ENCODE results near the gene OR4M2. TPM values are rescaled to one million over a fixed set of nuclear protein-coding genes. Genes with fewer than 3 reads are reported as not detected.

The OR4M2 gene
- not detected in 2 replicates for total RNA-seq

DNA sequence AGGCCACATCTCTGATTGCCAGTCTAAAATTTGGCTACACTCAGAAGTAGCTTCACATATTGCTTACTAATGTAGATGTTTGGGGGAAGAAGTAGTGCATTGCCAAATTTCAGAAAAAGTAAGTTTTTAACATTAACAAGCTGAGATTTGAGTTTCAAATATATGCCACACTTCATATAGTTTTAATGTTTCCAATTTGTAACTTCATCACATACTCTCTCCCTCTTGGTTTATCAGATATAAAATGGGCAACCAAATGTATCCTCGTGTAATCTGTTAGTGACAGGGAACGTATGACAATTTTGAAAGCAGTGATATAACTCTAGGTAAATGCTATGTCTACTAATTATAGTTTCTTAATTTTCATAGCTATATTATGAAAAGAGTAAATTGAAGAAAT lies at the start of gene OR4M2:
TSS of gene OR4M2 (plus strand) at position 301 of the 400 bp plus-strand sequence. CDS start at position 399, 98 bp downstream.

Other genes with a start within 250 kb of the OR4M2 start
- gene POTEB, start 202.8 kb upstream of the OR4M2 start, total RNA-seq = not detected in 2 replicates